GM12872 (cell line): ENCODE data around the gene LETMD1.

Experiments used
- CTCF ChIP-seq: IDR thresholded peaks from 3 replicates; pipeline ENCODE4 v1.5.1; 2011; ENCODE audit warnings: low read depth, mild to moderate bottlenecking, low read length, moderate library complexity; ENCODE audit not compliant: insufficient read depth

LETMD1 gene

GRCh38 chr12:51098611-51099010 is 50.5 kb downstream of the LETMD1 start:
- TF ChIP-seq CTCF, result no peak

- TF ChIP-seq CTCF, result no peak
Measured at GRCh38 chr12:51103977-51104376, 55.9 kb downstream of the LETMD1 start.

- no peak for TF ChIP-seq CTCF
Measured at GRCh38 chr12:51108136-51108535, 60.0 kb downstream of the LETMD1 start.
